ENCODE results near the gene HMHB1.
"Not testable (repeated sequence)": the region's sequence is repeated elsewhere in the genome, so short reads cannot be mapped to it uniquely, and the experiment has no call there.

The HMHB1 gene

DNA sequence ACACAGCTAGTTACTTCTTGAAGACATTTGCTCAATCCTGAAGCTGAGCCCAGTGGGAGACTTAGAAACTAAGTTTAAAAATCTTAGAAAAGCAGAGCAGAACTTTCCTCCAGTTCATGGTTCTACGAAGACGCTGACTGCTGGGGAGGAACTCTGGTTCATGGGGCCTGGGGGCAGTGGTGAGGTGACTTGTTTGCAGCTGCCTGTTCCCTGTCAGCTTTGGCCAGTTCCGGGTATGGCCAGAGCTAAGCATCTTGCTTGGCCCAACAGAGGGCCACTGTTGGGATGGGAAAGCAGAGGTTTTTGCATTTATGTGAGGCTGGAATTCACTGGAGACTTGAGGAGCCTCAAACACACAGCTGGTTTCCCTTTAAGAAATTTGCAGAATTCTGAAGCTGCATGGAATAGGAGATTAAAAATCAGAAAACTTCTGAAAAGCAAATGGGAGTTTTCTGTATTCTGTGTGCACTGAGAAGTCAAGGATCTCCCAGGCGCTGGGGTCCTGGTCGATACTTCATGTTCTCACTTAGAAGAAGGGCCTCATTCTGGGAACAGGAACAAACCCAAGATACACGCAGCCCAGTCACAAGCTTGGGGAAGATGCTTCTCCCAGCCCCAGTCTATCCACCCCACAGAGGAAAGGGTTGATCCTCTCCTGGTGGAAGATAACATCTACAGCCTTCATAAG is 10.6 kb upstream of the HMHB1 start:
- Histone ChIP-seq H3K36me3 (ENCODE audit: control insufficient read depth in 4 of 4, insufficient read depth in 4 of 4, low read length in 3 of 4) (no peaks in the 10 kb centered on the region), H3K27ac (ENCODE audit: insufficient read depth in 1 of 2, low read depth in 1 of 2, low read length in 2 of 2, poor library complexity in 1 of 2, severe bottlenecking in 2 of 2) (no peak overlapping the region), H3K27me3 (replicated peaks in 2 of 5; ENCODE audit: control insufficient read depth in 4 of 5, insufficient read depth in 5 of 5, low read length in 4 of 5) (no peaks in the 10 kb centered on the region), H3K4me1 (ENCODE audit: control extremely low read depth in 1 of 4, control insufficient read depth in 4 of 4, insufficient read depth in 4 of 4, low read length in 3 of 4) (peaks cover 0 to 3% (median 0%) of the 10 kb centered on the region in 4 experiments), H3K4me3 (ENCODE audit: control insufficient read depth in 1 of 7, extremely low read depth in 1 of 7, insufficient read depth in 4 of 7, low read depth in 2 of 7, low read length in 6 of 7) (no peak overlapping the region), H3K9me3 (ENCODE audit: control extremely low read depth in 1 of 5, control insufficient read depth in 4 of 5, insufficient read depth in 2 of 5, low read depth in 1 of 5, low read length in 4 of 5) (no peaks in the 10 kb centered on the region)
- ChIA-PET POLR2A (no interaction called here), CTCF (interaction anchor here (1.8 to 2.6 kb wide), 2 partner anchors 8 to 24 kb away, joined by 7 read pairs; no protein-coding TSS in a partner anchor)
- DNase-seq: no peak
- WGBS (ENCODE audit: insufficient coverage): 93% methylated on average over 6 of the region's 6 CpGs

DNA sequence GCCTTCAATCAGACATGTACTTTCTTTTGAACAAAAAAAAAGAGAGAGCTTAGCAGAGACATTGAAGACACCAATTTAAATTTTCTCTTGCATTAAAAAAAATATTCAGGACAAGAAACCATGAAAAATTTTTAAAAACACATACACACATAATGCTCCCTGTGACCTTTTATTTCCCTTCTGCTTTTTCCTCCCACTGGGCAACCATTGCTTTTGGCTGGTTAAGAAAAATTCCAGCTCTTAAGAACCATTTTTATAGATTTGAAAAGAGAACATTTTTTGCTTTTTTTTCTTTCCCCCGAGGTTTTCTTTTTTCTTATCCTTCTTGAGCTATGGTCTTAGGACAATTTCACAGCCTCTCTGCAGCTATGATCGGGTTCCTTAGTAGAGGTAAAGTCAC is 6.1 kb upstream of the HMHB1 start:
- ChIA-PET POLR2A (no interaction called here), CTCF (interaction anchor here (1.0 kb wide), 1 partner anchor 19 kb away, joined by 3 read pairs; no protein-coding TSS in a partner anchor)

DNA sequence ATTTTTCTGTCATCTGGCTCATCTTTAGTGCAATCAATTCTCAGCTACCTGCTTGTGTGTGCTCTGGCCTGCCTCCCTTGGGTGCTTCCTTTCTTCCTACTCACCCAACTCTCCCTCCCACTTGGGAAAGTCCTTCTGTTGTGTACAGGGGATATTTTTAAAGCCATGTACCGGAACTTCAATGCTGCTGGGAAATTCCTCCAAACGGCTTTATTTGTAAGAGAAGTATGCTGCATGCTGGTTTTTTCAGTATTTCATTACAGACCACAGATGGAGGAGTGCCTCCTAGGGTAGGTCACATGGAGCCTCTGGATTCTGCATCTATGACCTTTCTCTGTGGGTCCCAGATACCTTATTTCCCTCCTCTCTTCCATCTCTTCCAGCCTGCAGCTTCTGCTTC is 5.4 kb upstream of the HMHB1 start:
- H3K9me3 ChIP-seq (ENCODE audit: control extremely low read depth in 1 of 5, control insufficient read depth in 4 of 5, insufficient read depth in 2 of 5, low read depth in 1 of 5, low read length in 4 of 5): no peaks in the 10 kb centered on the region
- no peaks in the 10 kb centered on the region for H3K4me1 ChIP-seq (ENCODE audit: control extremely low read depth in 1 of 4, control insufficient read depth in 4 of 4, insufficient read depth in 4 of 4, low read length in 3 of 4)
- H3K36me3 ChIP-seq (ENCODE audit: control insufficient read depth in 4 of 4, insufficient read depth in 4 of 4, low read length in 3 of 4): no peaks in the 10 kb centered on the region
- no peak overlapping the region for H3K27ac ChIP-seq (ENCODE audit: insufficient read depth in 1 of 2, low read depth in 1 of 2, low read length in 2 of 2, poor library complexity in 1 of 2, severe bottlenecking in 2 of 2)
- H3K27me3 ChIP-seq (replicated peaks in 2 of 5; ENCODE audit: control insufficient read depth in 4 of 5, insufficient read depth in 5 of 5, low read length in 4 of 5): no peaks in the 10 kb centered on the region
- 86% methylated on average over 2 of the region's 2 CpGs for WGBS (ENCODE audit: insufficient coverage)
- H3K4me3 ChIP-seq (ENCODE audit: control insufficient read depth in 1 of 7, extremely low read depth in 1 of 7, insufficient read depth in 4 of 7, low read depth in 2 of 7, low read length in 6 of 7): no peak overlapping the region
- POLR2A ChIA-PET: no interaction called here
- CTCF ChIA-PET: interaction anchor here (1.0 kb wide), 1 partner anchor 18 kb away, joined by 3 read pairs; no protein-coding TSS in a partner anchor
- no peak for DNase-seq

More for the DNA sequence above, 6.1 kb upstream of the HMHB1 start:
- Histone ChIP-seq H3K27ac (ENCODE audit: insufficient read depth in 1 of 2, low read depth in 1 of 2, low read length in 2 of 2, poor library complexity in 1 of 2, severe bottlenecking in 2 of 2) (no peak overlapping the region), H3K36me3 (ENCODE audit: control insufficient read depth in 4 of 4, insufficient read depth in 4 of 4, low read length in 3 of 4) (no peaks in the 10 kb centered on the region), H3K4me3 (ENCODE audit: control insufficient read depth in 1 of 7, extremely low read depth in 1 of 7, insufficient read depth in 4 of 7, low read depth in 2 of 7, low read length in 6 of 7) (no peak overlapping the region), H3K9me3 (ENCODE audit: control extremely low read depth in 1 of 5, control insufficient read depth in 4 of 5, insufficient read depth in 2 of 5, low read depth in 1 of 5, low read length in 4 of 5) (no peaks in the 10 kb centered on the region), H3K4me1 (ENCODE audit: control extremely low read depth in 1 of 4, control insufficient read depth in 4 of 4, insufficient read depth in 4 of 4, low read length in 3 of 4) (no peaks in the 10 kb centered on the region), H3K27me3 (replicated peaks in 2 of 5; ENCODE audit: control insufficient read depth in 4 of 5, insufficient read depth in 5 of 5, low read length in 4 of 5) (no peaks in the 10 kb centered on the region)
- DNase-seq: no peak
- WGBS (ENCODE audit: insufficient coverage): no CpG with 5 or more reads among the region's 2 CpGs

DNA sequence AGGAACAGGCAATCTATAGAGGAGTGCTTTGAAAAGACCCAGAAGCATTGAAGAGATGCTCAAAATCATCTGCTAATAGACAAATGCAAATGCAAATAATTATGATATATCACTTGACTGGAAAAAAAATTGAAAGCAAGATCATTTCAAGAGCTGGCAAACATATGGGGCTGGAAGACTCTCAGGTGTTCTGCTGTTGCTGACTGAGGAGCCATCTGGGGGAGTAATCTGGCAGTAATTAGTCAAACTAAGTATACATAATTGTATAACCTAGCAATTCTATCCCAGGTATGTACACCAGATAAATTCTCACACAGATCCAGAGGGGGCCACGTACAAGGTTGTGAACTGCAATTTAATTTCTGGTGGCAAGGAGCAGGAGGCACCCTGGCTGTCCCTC is 4.6 kb upstream of the HMHB1 start:
- POLR2A ChIA-PET: no interaction called here
- Histone ChIP-seq H3K36me3 (ENCODE audit: control insufficient read depth in 4 of 4, insufficient read depth in 4 of 4, low read length in 3 of 4) (no peaks in the 10 kb centered on the region), H3K4me3 (ENCODE audit: control insufficient read depth in 1 of 7, extremely low read depth in 1 of 7, insufficient read depth in 4 of 7, low read depth in 2 of 7, low read length in 6 of 7) (no peak overlapping the region), H3K4me1 (ENCODE audit: control extremely low read depth in 1 of 4, control insufficient read depth in 4 of 4, insufficient read depth in 4 of 4, low read length in 3 of 4) (peaks cover 0 to 7% (median 6%) of the 10 kb centered on the region in 4 experiments), H3K27me3 (replicated peaks in 2 of 5; ENCODE audit: control insufficient read depth in 4 of 5, insufficient read depth in 5 of 5, low read length in 4 of 5) (no peaks in the 10 kb centered on the region), H3K9me3 (ENCODE audit: control extremely low read depth in 1 of 5, control insufficient read depth in 4 of 5, insufficient read depth in 2 of 5, low read depth in 1 of 5, low read length in 4 of 5) (no peaks in the 10 kb centered on the region), H3K27ac (ENCODE audit: insufficient read depth in 1 of 2, low read depth in 1 of 2, low read length in 2 of 2, poor library complexity in 1 of 2, severe bottlenecking in 2 of 2) (no peak overlapping the region)
- WGBS (ENCODE audit: insufficient coverage): no CpG with 5 or more reads among the region's 1 CpG
- CTCF ChIA-PET: no interaction called here
- DNase-seq: no peak

DNA sequence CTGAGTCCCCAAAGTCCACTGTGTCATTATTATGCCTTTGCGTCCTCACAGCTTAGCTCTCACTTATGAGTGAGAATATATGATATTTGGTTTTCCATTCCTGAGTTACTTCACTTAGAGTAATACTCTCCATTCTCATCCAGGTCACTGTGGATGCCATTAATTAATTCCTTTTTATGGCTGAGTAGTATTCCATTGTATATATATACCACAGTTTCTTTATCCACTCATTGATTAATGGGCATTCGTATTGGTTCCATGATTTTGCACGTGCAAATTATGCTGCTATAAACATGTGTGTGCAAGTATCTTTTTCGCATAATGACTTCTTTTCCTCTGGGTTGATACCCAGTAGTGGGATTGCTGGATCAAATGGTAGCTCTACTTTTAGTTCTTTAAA is 4.4 kb downstream of the HMHB1 start:
- H3K36me3 ChIP-seq (ENCODE audit: control insufficient read depth in 4 of 4, insufficient read depth in 4 of 4, low read length in 3 of 4); H3K27me3 ChIP-seq (replicated peaks in 2 of 5; ENCODE audit: control insufficient read depth in 4 of 5, insufficient read depth in 5 of 5, low read length in 4 of 5); DNase-seq; H3K9me3 ChIP-seq (ENCODE audit: control extremely low read depth in 1 of 5, control insufficient read depth in 4 of 5, insufficient read depth in 2 of 5, low read depth in 1 of 5, low read length in 4 of 5); H3K4me1 ChIP-seq (ENCODE audit: control extremely low read depth in 1 of 4, control insufficient read depth in 4 of 4, insufficient read depth in 4 of 4, low read length in 3 of 4); H3K27ac ChIP-seq (ENCODE audit: insufficient read depth in 1 of 2, low read depth in 1 of 2, low read length in 2 of 2, poor library complexity in 1 of 2, severe bottlenecking in 2 of 2); POLR2A ChIA-PET; H3K4me3 ChIP-seq (ENCODE audit: control insufficient read depth in 1 of 7, extremely low read depth in 1 of 7, insufficient read depth in 4 of 7, low read depth in 2 of 7, low read length in 6 of 7): not testable (repeated sequence)
- 100% methylated on average over 3 of the region's 4 CpGs for WGBS (ENCODE audit: insufficient coverage)
- CTCF ChIA-PET: interaction anchor here (1.8 kb wide), 1 partner anchor 9 kb away, joined by 6 read pairs; no protein-coding TSS in a partner anchor

DNA sequence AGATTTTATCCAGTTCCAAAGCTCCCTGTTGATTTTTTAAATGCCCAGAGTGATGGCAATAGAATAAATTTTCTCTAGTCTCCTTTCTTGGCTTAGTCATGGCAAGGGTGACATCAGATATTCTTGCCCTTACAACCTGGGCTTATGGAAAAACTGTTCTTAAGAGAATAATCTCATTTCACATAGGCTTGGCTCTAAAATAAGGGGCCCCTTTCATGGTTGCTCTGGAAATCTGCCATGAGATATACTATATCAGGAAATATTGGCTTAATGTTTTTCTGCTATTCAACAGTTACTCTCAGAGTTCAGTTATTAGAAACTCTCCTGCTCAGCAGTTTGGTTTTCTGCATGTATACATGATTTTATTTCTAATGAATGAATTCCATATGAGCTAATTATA is 7.8 kb downstream of the HMHB1 start:
- CTCF ChIA-PET: no interaction called here
- DNase-seq: no peak

DNA sequence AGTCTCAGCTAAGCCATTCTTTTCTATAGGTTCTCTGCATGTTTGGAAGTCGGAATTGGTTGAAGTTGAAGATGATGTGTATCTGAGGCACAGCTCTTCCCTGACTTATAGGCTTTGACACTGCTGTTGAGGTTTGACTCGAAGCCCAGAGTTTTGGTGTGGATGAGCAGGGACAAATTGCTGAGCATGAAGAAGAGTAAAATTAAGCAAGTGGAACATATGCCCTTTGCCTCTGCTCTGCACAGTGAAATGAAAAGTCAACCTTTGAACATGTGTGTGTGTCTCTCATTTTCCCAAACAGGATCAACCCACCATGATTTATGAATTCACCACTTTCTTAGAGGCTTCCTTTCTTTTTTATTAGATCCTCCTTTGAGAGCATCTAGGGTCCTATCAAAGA is 8.5 kb downstream of the HMHB1 start:
- H3K9me3 ChIP-seq (ENCODE audit: control extremely low read depth in 1 of 5, control insufficient read depth in 4 of 5, insufficient read depth in 2 of 5, low read depth in 1 of 5, low read length in 4 of 5): no peaks in the 10 kb centered on the region
- no CpG with 5 or more reads among the region's 2 CpGs for WGBS (ENCODE audit: insufficient coverage)
- DNase-seq: no peak
- CTCF ChIA-PET: no interaction called here
- no peaks in the 10 kb centered on the region for H3K36me3 ChIP-seq (ENCODE audit: control insufficient read depth in 4 of 4, insufficient read depth in 4 of 4, low read length in 3 of 4)
- peaks cover 0 to 5% (median 0%) of the 10 kb centered on the region in 4 experiments for H3K4me1 ChIP-seq (ENCODE audit: control extremely low read depth in 1 of 4, control insufficient read depth in 4 of 4, insufficient read depth in 4 of 4, low read length in 3 of 4)
- no peaks in the 10 kb centered on the region for H3K27me3 ChIP-seq (replicated peaks in 2 of 5; ENCODE audit: control insufficient read depth in 4 of 5, insufficient read depth in 5 of 5, low read length in 4 of 5)
- POLR2A ChIA-PET: no interaction called here
- no peak overlapping the region for H3K27ac ChIP-seq (ENCODE audit: insufficient read depth in 1 of 2, low read depth in 1 of 2, low read length in 2 of 2, poor library complexity in 1 of 2, severe bottlenecking in 2 of 2)
- no peak overlapping the region for H3K4me3 ChIP-seq (ENCODE audit: control insufficient read depth in 1 of 7, extremely low read depth in 1 of 7, insufficient read depth in 4 of 7, low read depth in 2 of 7, low read length in 6 of 7)

More for the DNA sequence above, 7.8 kb downstream of the HMHB1 start:
- H3K27me3 ChIP-seq (replicated peaks in 2 of 5; ENCODE audit: control insufficient read depth in 4 of 5, insufficient read depth in 5 of 5, low read length in 4 of 5): no peaks in the 10 kb centered on the region
- H3K9me3 ChIP-seq (ENCODE audit: control extremely low read depth in 1 of 5, control insufficient read depth in 4 of 5, insufficient read depth in 2 of 5, low read depth in 1 of 5, low read length in 4 of 5): no peaks in the 10 kb centered on the region
- H3K4me1 ChIP-seq (ENCODE audit: control extremely low read depth in 1 of 4, control insufficient read depth in 4 of 4, insufficient read depth in 4 of 4, low read length in 3 of 4): peaks cover 0 to under 1% (median 0%) of the 10 kb centered on the region in 4 experiments
- H3K4me3 ChIP-seq (ENCODE audit: control insufficient read depth in 1 of 7, extremely low read depth in 1 of 7, insufficient read depth in 4 of 7, low read depth in 2 of 7, low read length in 6 of 7): no peak overlapping the region
- no peak overlapping the region for H3K27ac ChIP-seq (ENCODE audit: insufficient read depth in 1 of 2, low read depth in 1 of 2, low read length in 2 of 2, poor library complexity in 1 of 2, severe bottlenecking in 2 of 2)
- POLR2A ChIA-PET: no interaction called here
- no peaks in the 10 kb centered on the region for H3K36me3 ChIP-seq (ENCODE audit: control insufficient read depth in 4 of 4, insufficient read depth in 4 of 4, low read length in 3 of 4)
